Prostate gland (tissue), 2 donors: Measurements from ENCODE around the gene MTMR1.

Source experiments
- CTCF ChIP-seq, 4 experiments: fragments of 200-600 bp in 2 of 4; fragments of 450-650 bp in 2 of 4; sonication (generic) in 2 of 4; IDR thresholded peaks; 1 replicate in 3 of 4; 2 replicates in 1 of 4; pipeline ENCODE4 v1.5.1; 2016 to 2019; ENCODE audit warnings: antibody characterized with exemption in 4 of 4, mild to moderate bottlenecking in 2 of 4, moderate library complexity in 2 of 4
- POLR2AphosphoS5 ChIP-seq: sonication (generic); formaldehyde crosslinking; IDR thresholded peaks from one replicate; pipeline ENCODE4 v1.6.1; 2017; ENCODE audit warnings: antibody characterized with exemption

GRCh38 chrX:150774798-150775568 is 81.8 kb downstream of the MTMR1 start:
- TF ChIP-seq CTCF (IDR thresholded peaks at IDR 0.05) (no peak), POLR2AphosphoS5 (no peak)
